Stimulated activated effector memory CD8-positive, alpha-beta T cell treated with anti-CD3 and anti-CD28 coated beads, Interleukin-12 subunit alpha, Interleukin-12 subunit beta, amount 100 ng/mL, for 72 hours (primary cell): ENCODE data around the gene NPC1.

Experiments used
- ATAC-seq: fragments of 150-1000 bp; cut with Tn5 transposase; 2 replicates; pipeline ENCODE4 v1.10.0; 2021
- DNase-seq, 2 donors: peaks; one replicate each; pipeline ENCODE4 v3.0.0; 2021 to 2022; ENCODE audit warnings: low spot score in 2 of 2
- H3K27ac Mint-ChIP-seq: one replicate; pipeline ENCODE4 v1.8.0; 2022; ENCODE audit warnings: mild to moderate bottlenecking, mixed read lengths
- H3K36me3 Mint-ChIP-seq: one replicate; pipeline ENCODE4 v1.8.0; 2022; ENCODE audit warnings: mild to moderate bottlenecking, mixed read lengths
- H3K4me1 Mint-ChIP-seq: one replicate; pipeline ENCODE4 v1.8.0; 2022; ENCODE audit warnings: mixed read lengths
- H3K4me3 Mint-ChIP-seq: one replicate; pipeline ENCODE4 v1.8.0; 2022; ENCODE audit warnings: mild to moderate bottlenecking, mixed read lengths
- H3K9me3 Mint-ChIP-seq: one replicate; pipeline ENCODE4 v1.8.0; 2022; ENCODE audit warnings: mixed read lengths

Gene NPC1

DNA sequence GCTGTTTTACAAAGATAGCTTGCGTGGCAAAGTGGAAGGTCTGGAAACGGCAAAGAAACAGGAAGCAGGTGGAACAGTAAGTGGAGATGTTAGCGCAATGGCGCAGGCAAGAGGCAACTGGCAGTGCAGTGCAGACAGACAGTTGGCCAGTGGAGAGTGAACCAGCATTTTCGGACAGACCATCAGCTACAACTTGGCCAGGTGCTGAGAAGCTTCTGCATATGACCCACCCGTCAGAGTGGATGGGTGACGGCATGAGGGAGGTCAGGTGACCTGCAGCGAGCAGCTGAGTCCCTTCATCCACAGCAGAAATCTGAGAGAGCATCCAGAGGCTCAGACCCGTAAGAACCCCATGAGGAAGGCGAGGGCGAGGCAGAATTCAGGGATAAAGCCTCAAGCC, 33.8 kb downstream of the NPC1 start:
- H3K9me3 Mint-ChIP-seq: no peaks in the 10 kb centered on the region
- ATAC-seq (no peak), DNase-seq (no peak)
- H3K27ac Mint-ChIP-seq: no peak overlapping the region
- H3K4me1 Mint-ChIP-seq: peaks cover 27% of the 10 kb centered on the region
- no peak overlapping the region for H3K4me3 Mint-ChIP-seq
- peaks cover 100% of the 10 kb centered on the region for H3K36me3 Mint-ChIP-seq

DNA sequence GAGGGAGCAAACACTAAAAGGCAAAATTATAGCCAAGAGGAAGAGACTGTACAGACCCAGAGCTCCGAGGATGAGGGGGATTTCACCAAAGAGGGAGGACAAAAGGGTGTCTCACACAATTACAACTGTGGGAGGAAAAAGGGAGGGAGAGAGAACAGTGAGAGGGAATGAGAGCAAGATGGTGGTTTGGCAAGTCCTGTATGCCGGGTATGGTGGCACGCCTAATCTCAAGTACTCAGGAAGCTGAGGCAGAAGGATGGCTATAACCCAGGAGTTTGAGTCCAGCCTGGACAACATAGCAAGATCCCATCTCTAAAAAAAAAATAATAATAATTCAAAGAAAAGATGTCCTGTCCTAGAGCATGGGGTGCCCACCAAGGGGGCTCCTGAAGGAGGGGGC, 34.3 kb downstream of the NPC1 start:
- Mint-ChIP-seq H3K27ac (peak overlapping the region; percentile 77), H3K9me3 (no peaks in the 10 kb centered on the region), H3K4me1 (peaks cover 29% of the 10 kb centered on the region), H3K4me3 (no peak overlapping the region), H3K36me3 (peaks cover 100% of the 10 kb centered on the region)
- DNase-seq: no peak
- ATAC-seq: no peak

DNA sequence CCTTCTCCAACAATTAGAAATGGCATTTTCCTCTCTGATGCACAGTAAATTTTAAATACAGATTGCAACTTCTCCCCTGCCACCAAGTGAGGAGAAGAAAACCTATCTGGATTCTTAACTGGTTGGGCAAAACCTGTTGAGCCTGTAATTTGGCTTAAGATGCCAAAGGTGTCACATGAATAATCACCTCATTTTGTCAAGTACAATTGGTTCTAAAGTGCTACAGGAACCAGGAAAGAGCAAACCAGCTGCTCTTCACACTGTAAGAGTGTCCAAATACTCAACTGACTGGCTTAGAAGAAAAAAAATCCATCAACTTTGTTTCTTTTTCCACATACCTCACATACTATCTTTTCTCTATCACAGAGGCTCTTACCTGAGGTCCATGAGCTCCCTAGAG, 35.4 kb downstream of the NPC1 start:
- H3K9me3 Mint-ChIP-seq: no peaks in the 10 kb centered on the region
- H3K4me1 Mint-ChIP-seq: peaks cover 37% of the 10 kb centered on the region
- no peak overlapping the region for H3K4me3 Mint-ChIP-seq
- DNase-seq: no peak
- peaks cover 100% of the 10 kb centered on the region for H3K36me3 Mint-ChIP-seq
- H3K27ac Mint-ChIP-seq: peak overlapping the region; percentile 77
- ATAC-seq: no peak

DNA sequence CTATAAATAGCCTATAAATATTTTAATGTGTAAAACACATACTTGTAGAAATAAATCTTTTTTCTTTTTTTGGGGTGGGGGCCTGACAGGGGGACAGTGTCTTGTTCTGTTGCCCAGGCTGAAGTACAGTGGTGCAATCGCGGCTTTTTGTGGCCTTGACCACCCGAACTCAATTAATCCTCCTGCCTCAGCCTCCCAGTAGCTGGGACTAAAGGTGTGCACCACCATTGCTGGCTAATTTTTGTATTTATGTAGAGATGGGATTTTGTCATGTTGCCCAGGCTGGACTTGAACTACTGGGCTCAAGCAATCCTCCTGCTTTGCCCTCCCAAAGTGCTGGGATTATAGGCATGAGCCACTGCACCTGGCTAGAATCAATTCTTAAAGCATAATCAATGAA, 37.6 kb downstream of the NPC1 start:
- DNase-seq (no peak), ATAC-seq (no peak)
- Mint-ChIP-seq H3K4me3 (no peak overlapping the region), H3K27ac (peak overlapping the region; percentile 52), H3K9me3 (no peaks in the 10 kb centered on the region), H3K4me1 (peaks cover 30% of the 10 kb centered on the region), H3K36me3 (peaks cover 100% of the 10 kb centered on the region)

DNA sequence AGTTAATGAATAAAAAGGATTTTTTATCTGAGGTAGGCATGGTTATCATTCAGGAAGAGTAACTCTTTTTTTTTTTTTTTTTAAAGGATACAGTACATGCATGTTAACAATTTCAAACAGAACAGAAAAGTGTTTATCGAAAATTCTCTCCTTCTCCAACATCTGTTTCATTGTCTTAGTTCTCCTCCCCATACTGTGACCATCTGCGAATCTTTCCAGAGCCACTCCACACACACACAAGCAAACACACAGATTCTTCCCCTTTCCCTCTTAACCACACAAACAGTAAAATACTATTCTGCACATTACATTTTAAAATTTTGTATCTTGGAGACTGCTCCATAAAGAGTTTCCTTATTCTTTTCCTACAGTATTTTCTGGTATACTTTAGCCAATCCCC, 38.0 kb downstream of the NPC1 start:
- no peak for ATAC-seq
- Mint-ChIP-seq H3K4me3 (no peak overlapping the region), H3K9me3 (no peaks in the 10 kb centered on the region), H3K36me3 (peaks cover 100% of the 10 kb centered on the region), H3K27ac (peak overlapping the region; percentile 52), H3K4me1 (peaks cover 29% of the 10 kb centered on the region)
- no peak for DNase-seq

DNA sequence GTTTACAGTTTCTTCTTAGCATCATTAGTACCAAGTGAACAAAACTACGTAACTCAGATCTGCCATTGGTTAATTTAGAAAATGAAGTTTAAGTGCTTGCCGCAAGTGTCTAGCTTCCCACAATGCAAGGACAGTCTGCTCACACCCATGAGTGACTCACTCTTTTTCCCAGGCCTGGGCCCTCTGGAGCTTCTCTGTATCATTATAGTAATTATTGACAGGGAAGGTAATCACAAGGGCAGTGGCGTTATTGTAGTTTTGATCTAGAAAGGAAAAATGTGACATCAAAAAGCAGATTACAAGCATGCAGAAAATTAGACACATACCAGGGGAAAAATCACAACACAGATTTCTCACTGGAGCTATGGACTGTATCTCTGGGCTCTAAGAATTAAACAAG, 38.5 kb downstream of the NPC1 start:
- H3K4me3 Mint-ChIP-seq: no peak overlapping the region
- ATAC-seq (no peak), DNase-seq (no peak)
- no peaks in the 10 kb centered on the region for H3K9me3 Mint-ChIP-seq
- H3K27ac Mint-ChIP-seq: peak overlapping the region; percentile 52
- peaks cover 29% of the 10 kb centered on the region for H3K4me1 Mint-ChIP-seq
- H3K36me3 Mint-ChIP-seq: peaks cover 100% of the 10 kb centered on the region

DNA sequence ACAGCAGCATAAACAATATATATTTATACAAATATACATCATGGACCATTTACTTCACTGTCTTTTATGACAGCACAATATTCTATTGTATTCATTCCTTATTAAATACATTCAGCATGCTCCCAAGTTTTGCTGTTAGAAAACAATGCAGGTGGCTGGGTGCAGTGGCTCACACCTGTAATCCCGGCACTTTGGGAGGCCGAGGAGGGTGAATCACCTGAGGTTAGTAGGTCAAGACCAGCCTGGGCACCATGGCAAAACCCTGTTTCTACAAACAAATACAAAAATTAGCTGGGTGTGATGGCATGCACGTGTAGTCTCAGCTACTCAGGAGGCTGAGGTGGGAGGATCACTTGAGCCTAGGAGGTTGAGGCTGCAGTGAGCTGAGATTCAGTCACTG, 39.0 kb downstream of the NPC1 start:
- no peak for ATAC-seq
- peaks cover 100% of the 10 kb centered on the region for H3K36me3 Mint-ChIP-seq
- no peak overlapping the region for H3K4me3 Mint-ChIP-seq
- peaks cover 32% of the 10 kb centered on the region for H3K4me1 Mint-ChIP-seq
- DNase-seq: no peak
- H3K9me3 Mint-ChIP-seq: no peaks in the 10 kb centered on the region
- peak overlapping the region; percentile 40 for H3K27ac Mint-ChIP-seq

DNA sequence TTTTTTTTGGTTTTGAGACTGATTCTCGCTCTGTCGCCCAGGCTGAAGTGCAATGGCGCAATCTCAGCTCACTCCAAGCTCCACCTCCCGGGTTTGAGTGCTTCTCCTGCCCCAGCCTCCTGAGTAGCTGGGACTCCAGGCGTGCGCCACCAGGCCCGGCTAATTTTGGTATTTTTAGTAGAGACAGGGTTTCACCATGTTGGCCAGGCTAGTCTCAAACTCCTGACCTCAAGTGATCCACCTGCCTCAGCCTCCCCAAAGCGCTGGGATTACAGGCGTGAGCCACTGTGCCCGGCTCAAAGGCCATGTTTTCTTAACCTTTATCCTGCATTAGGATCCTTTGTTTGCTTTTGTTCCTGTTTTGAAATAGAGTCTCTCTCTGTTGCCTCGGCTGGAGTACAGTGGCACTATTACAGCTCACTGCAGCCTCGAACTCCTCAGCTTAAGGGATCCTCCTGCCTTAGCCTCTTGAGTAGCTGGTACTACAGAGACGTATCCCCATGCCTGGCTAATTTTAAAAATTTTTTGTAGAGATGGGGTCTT, 41.0 kb downstream of the NPC1 start:
- H3K4me1 Mint-ChIP-seq: peaks cover 39% of the 10 kb centered on the region
- no peak overlapping the region for H3K27ac Mint-ChIP-seq
- DNase-seq (no peak), ATAC-seq (no peak)
- H3K9me3 Mint-ChIP-seq: no peaks in the 10 kb centered on the region
- H3K36me3 Mint-ChIP-seq: peaks cover 100% of the 10 kb centered on the region
- H3K4me3 Mint-ChIP-seq: no peak overlapping the region

DNA sequence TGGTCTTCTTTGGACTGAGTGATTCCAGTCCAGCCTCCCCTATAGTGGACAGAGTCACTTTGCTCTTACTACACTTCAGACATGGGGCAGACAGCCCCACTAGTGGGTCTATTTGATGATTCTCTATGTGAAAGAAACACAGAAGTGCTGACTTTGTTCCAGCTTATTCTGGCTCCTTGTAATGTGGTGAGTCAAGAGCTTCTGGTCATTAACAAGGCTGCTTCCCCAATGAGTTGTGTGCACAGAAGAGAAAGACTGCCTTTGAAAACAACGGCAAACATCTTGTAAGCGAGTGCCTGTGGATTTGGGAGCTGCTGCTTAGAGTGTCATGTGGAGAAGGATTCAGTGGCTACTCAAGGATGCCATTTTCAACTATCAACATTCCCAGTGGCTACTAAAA, 43.8 kb downstream of the NPC1 start:
- no peak for ATAC-seq
- no peak overlapping the region for H3K4me3 Mint-ChIP-seq
- H3K27ac Mint-ChIP-seq: peak overlapping the region; percentile 77
- no peak for DNase-seq
- no peaks in the 10 kb centered on the region for H3K9me3 Mint-ChIP-seq
- H3K4me1 Mint-ChIP-seq: peaks cover 38% of the 10 kb centered on the region
- peaks cover 100% of the 10 kb centered on the region for H3K36me3 Mint-ChIP-seq

DNA sequence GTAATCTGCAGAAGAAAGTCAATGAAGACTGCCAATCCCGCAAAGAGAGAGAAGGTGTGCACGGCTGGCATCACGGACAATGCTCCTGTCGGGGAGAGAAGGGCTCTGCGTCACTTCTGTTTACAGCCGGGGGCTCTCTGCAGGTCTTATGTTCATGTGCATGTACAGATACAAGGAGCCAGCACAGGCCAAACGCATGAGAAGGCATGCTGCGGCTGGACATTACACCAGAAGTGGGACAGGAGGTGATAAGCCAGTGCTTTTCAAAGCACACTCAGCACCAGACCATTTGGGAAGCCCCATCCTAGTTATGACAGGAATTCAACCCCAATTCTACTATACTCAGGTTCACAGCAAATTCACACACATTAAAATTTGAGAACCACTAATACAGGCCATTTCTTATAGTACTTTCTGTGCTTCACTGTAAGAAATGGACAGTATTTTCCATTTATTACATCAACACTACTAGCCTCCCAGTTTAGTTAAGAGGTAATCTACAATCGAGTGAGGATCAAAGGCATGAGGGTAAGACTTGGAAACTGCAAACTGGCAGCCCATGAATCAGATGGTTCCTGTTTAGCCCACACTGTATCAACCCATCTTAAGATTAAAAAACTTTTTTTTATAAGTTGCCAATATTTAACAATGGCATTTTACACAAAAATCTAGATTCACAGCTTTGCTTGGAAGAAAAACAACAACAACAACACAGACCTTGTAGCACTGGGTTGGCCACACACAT, 44.8 kb downstream of the NPC1 start:
- Mint-ChIP-seq H3K27ac (peak overlapping the region; percentile 77), H3K4me3 (peak overlapping the region; percentile 15), H3K4me1 (peaks cover 31% of the 10 kb centered on the region), H3K9me3 (no peaks in the 10 kb centered on the region), H3K36me3 (peaks cover 100% of the 10 kb centered on the region)
- ATAC-seq: no peak
- no peak for DNase-seq

DNA sequence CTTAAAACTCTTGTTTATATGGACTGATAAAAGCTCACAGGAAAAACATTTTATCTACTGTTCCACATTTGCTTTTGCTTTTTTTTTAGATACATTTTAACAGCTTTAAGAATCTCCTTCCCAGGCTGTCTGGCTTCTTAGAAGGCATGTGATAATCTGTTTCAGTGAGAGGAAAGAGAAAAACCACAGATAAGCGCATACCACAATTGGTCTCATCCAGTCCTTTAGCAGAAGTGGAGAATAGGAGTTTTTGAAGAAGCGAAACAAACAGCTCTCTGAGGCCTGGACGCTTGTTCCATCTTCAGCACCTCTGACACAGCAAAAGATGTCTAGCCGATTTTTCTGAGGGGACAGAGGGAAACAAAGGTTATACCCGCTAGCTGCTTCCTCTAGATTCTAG, 45.4 kb downstream of the NPC1 start:
- peak; percentile 51 for ATAC-seq
- H3K27ac Mint-ChIP-seq: peak overlapping the region; percentile 77
- H3K4me3 Mint-ChIP-seq: peak overlapping the region; percentile 15
- H3K36me3 Mint-ChIP-seq: peaks cover 100% of the 10 kb centered on the region
- no peak for DNase-seq
- peaks cover 28% of the 10 kb centered on the region for H3K4me1 Mint-ChIP-seq
- H3K9me3 Mint-ChIP-seq: no peaks in the 10 kb centered on the region

DNA sequence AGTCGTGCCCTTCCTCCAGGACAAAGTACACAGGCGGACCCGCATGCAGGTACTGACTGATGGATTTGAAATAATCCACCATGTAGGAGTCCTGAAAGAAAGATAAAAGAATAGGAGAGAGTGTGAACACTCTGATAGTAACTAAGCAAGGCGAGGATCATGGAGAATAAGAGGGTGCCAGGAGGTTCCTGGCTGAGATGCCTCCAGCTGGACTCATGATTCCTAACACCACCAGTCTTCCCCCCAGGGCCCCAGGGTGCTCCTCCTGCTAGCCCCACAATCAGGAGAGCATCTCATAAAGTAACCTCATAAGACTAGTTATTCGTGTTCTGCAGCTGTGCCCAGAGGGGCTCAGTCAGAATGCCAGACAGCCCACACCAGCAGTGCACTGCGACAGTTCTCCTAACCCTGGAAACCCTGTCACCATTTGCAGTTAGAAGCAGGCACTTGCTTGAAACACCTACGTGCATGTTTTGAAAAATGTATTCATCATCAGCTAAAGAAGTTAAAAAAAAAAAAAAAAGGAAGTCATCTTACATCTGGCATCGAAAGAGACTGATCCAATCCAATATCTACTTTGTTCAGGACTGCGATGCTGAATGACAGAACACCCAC, 46.3 kb downstream of the NPC1 start:
- Mint-ChIP-seq H3K4me3 (no peak overlapping the region), H3K27ac (peak overlapping the region; percentile 77), H3K36me3 (peaks cover 100% of the 10 kb centered on the region), H3K4me1 (peaks cover 28% of the 10 kb centered on the region), H3K9me3 (no peaks in the 10 kb centered on the region)
- ATAC-seq (no peak), DNase-seq (no peak)

DNA sequence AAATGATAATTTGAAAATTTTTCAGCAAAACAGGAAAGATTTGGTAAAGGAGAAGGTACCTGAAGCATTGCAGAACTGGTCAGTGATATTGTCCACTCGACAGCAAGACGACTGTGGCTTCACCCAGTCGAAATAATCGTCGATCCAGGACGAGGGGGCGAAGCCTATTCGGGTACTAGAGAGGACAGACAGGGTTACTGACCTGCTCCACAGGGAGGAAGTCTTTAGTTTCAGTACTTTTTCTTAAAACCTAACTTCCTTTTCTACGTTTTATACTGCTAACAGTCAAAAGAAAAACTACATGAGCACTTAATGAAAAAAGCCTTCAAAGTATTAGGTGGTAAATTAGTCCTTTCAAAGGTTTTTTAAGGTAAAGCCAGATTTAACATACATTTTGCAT, 47.0 kb downstream of the NPC1 start:
- H3K36me3 Mint-ChIP-seq: peaks cover 100% of the 10 kb centered on the region
- no peak overlapping the region for H3K4me3 Mint-ChIP-seq
- no peaks in the 10 kb centered on the region for H3K9me3 Mint-ChIP-seq
- peaks cover 28% of the 10 kb centered on the region for H3K4me1 Mint-ChIP-seq
- ATAC-seq: no peak
- H3K27ac Mint-ChIP-seq: peak overlapping the region; percentile 77
- no peak for DNase-seq

DNA sequence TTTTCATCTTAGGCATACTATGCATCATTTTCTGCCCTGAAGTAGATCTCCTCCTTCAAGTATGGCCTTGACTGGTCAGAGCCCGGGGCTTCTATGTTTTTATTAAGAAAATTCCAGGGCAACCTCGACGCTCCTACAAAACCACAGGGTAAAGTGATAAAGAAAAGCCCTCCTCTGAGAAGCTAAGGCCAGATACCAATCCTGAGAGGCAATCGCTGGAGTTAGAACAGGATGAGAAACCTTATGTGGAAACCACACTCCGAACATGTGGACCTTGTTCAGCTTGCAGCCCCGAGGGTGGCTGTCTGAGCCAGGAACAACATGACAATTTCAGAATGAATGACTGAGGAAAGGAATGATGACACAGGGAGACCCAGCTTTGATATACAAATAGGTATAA, 47.4 kb downstream of the NPC1 start:
- H3K9me3 Mint-ChIP-seq: no peaks in the 10 kb centered on the region
- peaks cover 100% of the 10 kb centered on the region for H3K36me3 Mint-ChIP-seq
- ATAC-seq: no peak
- no peak overlapping the region for H3K4me3 Mint-ChIP-seq
- DNase-seq: no peak
- H3K4me1 Mint-ChIP-seq: peaks cover 28% of the 10 kb centered on the region
- H3K27ac Mint-ChIP-seq: peak overlapping the region; percentile 10

DNA sequence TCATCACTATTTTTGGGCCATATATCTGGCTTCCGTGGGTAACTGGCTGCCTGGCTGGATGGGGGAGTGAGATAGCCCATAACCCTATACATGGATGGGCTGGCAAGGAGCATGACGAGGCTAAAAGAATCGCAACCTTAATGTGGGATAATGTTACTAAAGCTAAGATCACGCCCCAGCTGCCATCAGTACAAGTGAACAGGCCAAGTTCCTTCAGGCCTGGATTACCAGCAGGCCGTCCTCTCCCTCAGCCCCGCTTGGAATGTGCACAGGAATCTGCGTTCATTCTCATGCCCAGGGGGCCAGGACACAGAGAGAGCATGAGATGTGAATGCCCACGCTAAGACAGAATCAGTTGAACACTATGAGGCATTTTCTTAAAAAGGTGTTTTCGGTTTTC, 48.3 kb downstream of the NPC1 start:
- H3K36me3 Mint-ChIP-seq: peaks cover 100% of the 10 kb centered on the region

DNA sequence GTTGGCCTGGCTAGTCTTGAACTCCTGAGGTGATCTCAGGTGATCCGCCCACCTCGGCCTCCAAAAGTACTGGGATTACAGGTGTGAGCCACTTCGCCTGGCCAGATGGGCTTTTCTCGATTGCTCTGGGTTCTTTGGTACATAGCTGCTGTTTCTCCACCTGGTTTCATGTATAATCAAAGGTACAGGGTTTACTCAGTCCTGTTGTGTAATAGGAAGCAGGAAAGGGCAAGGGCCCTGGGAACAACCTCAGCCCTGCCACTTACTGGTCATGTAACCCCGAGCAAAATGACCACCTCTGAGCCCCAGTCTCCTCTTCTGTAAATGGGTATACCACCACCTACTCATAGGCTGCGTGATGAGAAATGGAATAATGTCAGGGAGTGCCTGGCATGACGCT, 49.0 kb downstream of the NPC1 start:
- Mint-ChIP-seq H3K4me3 (no peak overlapping the region), H3K9me3 (no peaks in the 10 kb centered on the region), H3K4me1 (peaks cover 23% of the 10 kb centered on the region), H3K27ac (no peak overlapping the region), H3K36me3 (peaks cover 100% of the 10 kb centered on the region)
- no peak for ATAC-seq
- DNase-seq: no peak

More for the DNA sequence above, 48.3 kb downstream of the NPC1 start:
- ATAC-seq (no peak), DNase-seq (no peak)
- no peak overlapping the region for H3K4me3 Mint-ChIP-seq
- no peaks in the 10 kb centered on the region for H3K9me3 Mint-ChIP-seq
- no peak overlapping the region for H3K27ac Mint-ChIP-seq
- peaks cover 28% of the 10 kb centered on the region for H3K4me1 Mint-ChIP-seq
